HTERT RPE-1 (cell line): ENCODE results near the gene TMEM175.
"Not testable (repeated sequence)": the region's sequence is repeated elsewhere in the genome, so short reads cannot be mapped to it uniquely, and the experiment has no call there.

ENCODE experiments used
- in situ Hi-C: fragments of 300-500 bp; cut with MboI; formaldehyde crosslinking; loops from 4 replicates; pipeline ENCODE4 v1.14.3; 2020; ENCODE audit warnings: low sequenced_read_pairs

Gene TMEM175

GRCh38 chr4:968221-968620, 36.0 kb downstream of the TMEM175 start:
- in situ Hi-C loops: no loop called here

DNA sequence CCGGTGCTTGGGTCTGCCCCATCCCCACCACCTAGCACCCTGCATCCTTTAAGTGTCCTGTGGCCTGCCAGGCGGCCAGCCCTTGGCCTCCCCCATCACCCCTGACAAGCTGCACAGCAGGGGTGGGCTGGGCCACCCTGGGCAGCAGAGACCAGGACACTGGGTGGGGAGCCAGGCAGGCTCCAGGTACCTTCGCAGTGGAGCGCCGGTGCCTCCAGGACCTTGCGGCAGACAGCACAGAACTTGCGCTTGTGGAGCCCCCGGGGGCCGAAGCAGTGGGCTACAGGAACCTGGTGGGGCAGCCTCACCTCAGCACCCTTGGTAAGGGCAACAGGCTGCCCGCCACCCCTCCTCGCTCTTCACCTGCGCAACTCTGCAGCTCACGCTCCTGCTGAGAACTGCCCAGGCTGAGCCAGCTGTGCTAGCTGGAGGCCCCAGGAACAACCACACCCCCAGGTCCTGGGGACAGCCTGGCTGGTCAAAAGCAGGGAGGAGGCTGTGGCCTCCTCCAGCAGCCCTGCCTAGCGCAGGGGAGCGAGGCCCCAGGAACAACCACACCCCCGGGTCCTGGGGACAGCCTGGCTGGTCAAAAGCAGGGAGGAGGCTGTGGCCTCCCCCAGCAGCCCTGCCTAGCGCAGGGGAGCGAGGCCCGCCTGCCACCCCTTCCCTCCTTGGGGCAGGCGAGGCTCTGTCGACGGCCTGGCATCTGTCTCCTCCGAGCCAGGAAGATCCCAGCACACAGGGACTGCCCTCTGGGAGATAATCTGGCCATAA, 36.5 kb downstream of the TMEM175 start:
- in situ Hi-C loops: no loop called here

DNA sequence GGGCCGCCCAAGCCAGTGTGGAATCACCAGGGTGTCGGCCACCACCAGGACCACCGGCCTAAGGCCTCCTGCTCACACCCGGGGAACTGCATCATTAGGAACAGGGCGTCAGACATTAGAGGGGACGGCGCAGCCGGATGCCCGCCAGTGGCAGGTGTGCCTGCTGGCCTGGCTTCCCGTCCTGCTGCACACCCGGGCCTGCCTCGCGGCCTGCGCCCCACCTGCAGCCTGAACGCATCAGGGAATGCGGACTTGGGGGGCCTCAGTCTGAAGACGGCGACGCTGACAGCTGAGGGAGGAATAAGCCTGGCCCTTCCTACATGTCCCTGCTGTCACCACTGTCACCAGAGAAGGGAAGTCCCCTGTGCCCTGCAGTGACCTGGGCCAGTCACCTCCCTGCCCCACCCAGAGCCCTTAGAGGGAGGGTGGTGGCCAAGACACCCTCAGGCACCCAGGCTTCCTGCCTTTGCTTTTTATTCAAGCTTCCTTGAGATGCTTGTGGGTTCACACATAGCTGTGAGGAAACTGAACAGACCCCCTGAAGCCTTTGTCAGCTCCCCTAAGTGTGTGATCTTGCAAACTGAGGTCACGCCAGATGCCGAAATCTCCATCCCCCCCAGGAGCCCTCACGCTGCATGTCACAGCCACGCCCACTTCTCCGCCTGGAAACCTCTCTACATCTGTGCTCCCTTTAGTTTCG, 37.9 kb downstream of the TMEM175 start:
- in situ Hi-C loops: no loop called here

- in situ Hi-C loops: no loop called here
These were observed 38.7 kb downstream of the TMEM175 start for GRCh38 chr4:970854-971520.

GRCh38 chr4:971666-972500, 39.6 kb downstream of the TMEM175 start:
- in situ Hi-C loops: no loop called here

DNA sequence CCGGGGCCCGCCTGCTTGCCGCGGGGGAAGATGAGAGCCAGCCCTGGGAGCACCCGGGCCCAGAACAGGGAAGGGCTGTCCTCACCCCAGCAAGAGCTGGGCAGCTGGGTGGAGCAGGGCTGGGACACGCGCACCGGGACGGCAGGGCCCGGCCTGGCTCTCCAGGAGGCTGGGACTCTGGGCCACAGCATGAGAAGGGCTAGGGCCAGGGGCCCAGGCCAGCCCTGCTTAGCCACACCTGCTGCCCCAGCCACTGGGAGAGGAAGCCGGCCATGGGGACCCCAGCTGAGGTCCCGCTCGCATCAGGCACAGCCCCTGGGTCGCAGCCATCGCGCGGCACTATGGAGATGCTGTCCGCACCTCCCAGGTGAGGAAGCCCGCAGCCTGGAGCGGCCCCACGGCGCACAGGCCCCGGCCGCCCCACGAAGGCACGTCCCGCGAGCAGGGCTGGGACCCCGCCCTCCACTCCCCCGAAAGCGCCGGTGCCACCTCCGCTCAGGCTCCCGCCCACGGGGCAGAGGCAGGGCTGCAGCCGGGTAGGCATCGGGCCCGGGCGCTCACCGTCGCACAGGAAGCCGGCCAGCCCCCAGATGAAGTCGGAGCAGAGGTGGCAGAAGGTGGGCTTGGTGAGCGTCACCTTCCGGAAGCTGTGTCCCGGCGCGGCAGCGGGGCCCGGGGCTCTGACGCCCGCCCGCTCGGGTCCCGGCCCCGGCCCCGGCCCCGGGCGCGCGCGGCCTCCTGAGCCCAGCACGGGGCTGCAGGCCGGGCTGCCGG, 40.6 kb downstream of the TMEM175 start:
- in situ Hi-C loops: no loop called here

GRCh38 chr4:973431-974397, 41.5 kb downstream of the TMEM175 start, which contains the start of gene DGKQ:
Gene DGKQ (minus strand): TSS chr4:973569. CDS start chr4:973482, 87 bp downstream.
- in situ Hi-C loops: no loop called here

GRCh38 chr4:974668-975067, 42.4 kb downstream of the TMEM175 start:
- in situ Hi-C loops: no loop called here

- in situ Hi-C loops: not testable (repeated sequence)
These were observed 43.8 kb downstream of the TMEM175 start for GRCh38 chr4:976016-976415.

- in situ Hi-C loops: no loop called here
These were observed 46.9 kb downstream of the TMEM175 start for GRCh38 chr4:978957-979701.

- in situ Hi-C loops: no loop called here
These were observed 50.0 kb downstream of the TMEM175 start for GRCh38 chr4:982291-982690.

DNA sequence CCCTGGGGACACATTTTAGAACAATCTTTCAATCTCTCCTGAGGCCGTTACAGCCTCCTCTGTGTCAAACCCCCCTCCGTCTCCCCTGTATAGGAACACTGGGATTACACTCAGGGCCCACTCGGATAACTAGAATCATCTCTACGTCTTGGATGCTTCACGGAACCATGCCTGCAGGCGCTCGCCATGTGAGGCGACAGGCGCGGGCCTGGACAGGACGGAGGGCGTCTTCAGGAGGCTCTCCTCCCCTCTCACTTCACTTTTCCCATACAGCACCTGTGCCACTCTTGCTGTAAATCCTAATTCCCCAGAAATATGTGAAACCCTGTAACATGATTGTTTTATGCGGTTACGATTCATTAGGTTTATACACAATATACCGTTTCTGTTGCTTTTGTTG, 50.6 kb downstream of the TMEM175 start:
- in situ Hi-C loops: no loop called here

DNA sequence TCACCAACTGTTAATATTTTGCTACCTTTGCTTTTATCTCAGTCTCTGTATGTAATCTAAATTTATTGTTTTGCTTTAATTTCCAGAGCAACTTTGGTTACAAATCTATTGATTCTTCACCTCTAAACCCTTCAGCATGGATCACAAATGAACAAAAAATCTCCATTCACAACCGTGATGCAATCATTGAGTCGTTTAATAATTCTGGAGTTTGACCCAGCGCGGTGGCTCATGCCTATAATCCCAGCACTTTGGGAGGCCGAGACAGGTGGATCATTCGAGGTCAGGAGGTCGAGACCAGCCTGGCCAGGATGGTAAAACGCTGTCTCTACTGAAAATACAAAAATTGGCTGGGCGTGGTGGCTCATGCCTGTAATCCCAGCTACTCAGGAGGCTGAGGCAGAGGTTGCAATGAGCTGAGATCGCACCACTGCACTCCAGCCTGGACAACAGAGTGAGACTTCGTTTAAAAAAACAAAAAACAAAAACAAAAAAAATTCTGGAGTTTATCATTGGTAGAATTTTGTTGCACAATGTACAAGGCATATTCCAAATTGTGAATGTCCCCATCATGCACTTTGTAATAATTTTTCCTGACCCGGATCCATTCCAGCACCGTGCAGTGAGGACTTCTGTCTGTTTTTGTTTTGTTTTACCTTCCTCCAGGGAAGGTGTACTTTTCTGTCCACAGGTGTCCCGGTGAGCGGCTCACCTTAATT, 52.2 kb downstream of the TMEM175 start:
- in situ Hi-C loops: no loop called here

- in situ Hi-C loops: no loop called here
These were observed 53.0 kb downstream of the TMEM175 start for GRCh38 chr4:985123-985830.

DNA sequence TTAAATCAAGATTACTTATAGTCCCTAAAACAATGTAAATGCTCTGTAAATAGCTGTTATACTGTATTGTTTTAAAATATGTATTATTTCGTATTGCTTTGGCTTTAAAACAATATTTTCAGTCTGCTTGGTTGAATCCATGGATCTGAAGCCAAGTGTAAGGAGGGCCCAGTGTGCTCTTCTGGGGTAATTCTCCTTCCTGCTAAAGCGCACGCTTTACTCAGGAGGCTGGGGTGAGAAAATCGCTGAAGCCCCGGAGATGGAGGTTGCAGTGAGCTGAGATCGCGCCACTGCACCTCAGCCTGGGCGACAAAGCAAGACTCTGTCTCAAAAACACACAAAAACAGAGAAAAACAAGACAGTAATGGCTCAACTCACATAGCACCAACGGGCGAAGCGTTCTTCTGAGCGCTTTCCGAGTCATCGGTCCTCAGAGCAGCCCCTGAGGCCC, 54.2 kb downstream of the TMEM175 start:
- in situ Hi-C loops: no loop called here

GRCh38 chr4:986879-987623, 54.8 kb downstream of the TMEM175 start, which contains the start of gene IDUA:
Gene IDUA (plus strand): TSS chr4:987044. CDS start chr4:987085, 41 bp downstream.
- in situ Hi-C loops: no loop called here
